ENCODE results near the gene WNT2.
"Not testable (repeated sequence)": the region's sequence is repeated elsewhere in the genome, so short reads cannot be mapped to it uniquely, and the experiment has no call there.

The WNT2 gene

GRCh38 chr7:117323851-117324711 is 1.2 kb upstream of the WNT2 start:
- ATAC-seq (ENCODE audit: low read depth) (no peak), DNase-seq (ENCODE audit: low spot score in 2 of 2) (no peak)
- Mint-ChIP-seq H3K4me1 (peaks cover 5% of the 10 kb centered on the region), H3K9me3 (peaks cover 2% of the 10 kb centered on the region), H3K36me3 (no peaks in the 10 kb centered on the region), H3K4me3 (no peak overlapping the region), H3K27ac (no peak overlapping the region), H3K27me3 (peaks cover 21% of the 10 kb centered on the region)

- H3K4me3 Mint-ChIP-seq, result no peak overlapping the region
- peaks cover 5% of the 10 kb centered on the region for H3K4me1 Mint-ChIP-seq
- no peaks in the 10 kb centered on the region for H3K36me3 Mint-ChIP-seq
- H3K27ac Mint-ChIP-seq, result no peak overlapping the region
- ATAC-seq (ENCODE audit: low read depth) (no peak), DNase-seq (ENCODE audit: low spot score in 2 of 2) (no peak)
- peaks cover 21% of the 10 kb centered on the region for H3K27me3 Mint-ChIP-seq
- no peaks in the 10 kb centered on the region for H3K9me3 Mint-ChIP-seq
These were observed 520 bp upstream of the WNT2 start for GRCh38 chr7:117323305-117323850.

- Mint-ChIP-seq H3K27ac (no peak overlapping the region), H3K27me3 (peaks cover 19% of the 10 kb centered on the region)
These were observed 2.3 kb downstream of the WNT2 start for GRCh38 chr7:117320523-117320922.

GRCh38 chr7:117319181-117319580 is 3.7 kb downstream of the WNT2 start:
- H3K4me3 Mint-ChIP-seq, result no peak overlapping the region
- no peaks in the 10 kb centered on the region for H3K36me3 Mint-ChIP-seq
- peaks cover 13% of the 10 kb centered on the region for H3K27me3 Mint-ChIP-seq
- no peaks in the 10 kb centered on the region for H3K9me3 Mint-ChIP-seq
- DNase-seq (ENCODE audit: low spot score in 2 of 2) (no peak), ATAC-seq (ENCODE audit: low read depth) (no peak)
- no peak overlapping the region for H3K27ac Mint-ChIP-seq
- peaks cover 5% of the 10 kb centered on the region for H3K4me1 Mint-ChIP-seq

More at GRCh38 chr7:117320523-117320922, 2.3 kb downstream of the WNT2 start:
- no peak for DNase-seq (ENCODE audit: low spot score in 2 of 2)
- H3K9me3 Mint-ChIP-seq, result no peaks in the 10 kb centered on the region
- no peak overlapping the region for H3K4me3 Mint-ChIP-seq
- H3K4me1 Mint-ChIP-seq, result peaks cover 5% of the 10 kb centered on the region
- ATAC-seq (ENCODE audit: low read depth), result no peak
- no peaks in the 10 kb centered on the region for H3K36me3 Mint-ChIP-seq

GRCh38 chr7:117313582-117313981 is 9.3 kb downstream of the WNT2 start:
- Mint-ChIP-seq H3K4me3 (no peak overlapping the region), H3K27me3 (peaks cover 6% of the 10 kb centered on the region), H3K4me1 (no peaks in the 10 kb centered on the region), H3K36me3 (no peaks in the 10 kb centered on the region), H3K9me3 (no peaks in the 10 kb centered on the region), H3K27ac (no peak overlapping the region)
- no peak for ATAC-seq (ENCODE audit: low read depth)
- no peak for DNase-seq (ENCODE audit: low spot score in 2 of 2)

DNA sequence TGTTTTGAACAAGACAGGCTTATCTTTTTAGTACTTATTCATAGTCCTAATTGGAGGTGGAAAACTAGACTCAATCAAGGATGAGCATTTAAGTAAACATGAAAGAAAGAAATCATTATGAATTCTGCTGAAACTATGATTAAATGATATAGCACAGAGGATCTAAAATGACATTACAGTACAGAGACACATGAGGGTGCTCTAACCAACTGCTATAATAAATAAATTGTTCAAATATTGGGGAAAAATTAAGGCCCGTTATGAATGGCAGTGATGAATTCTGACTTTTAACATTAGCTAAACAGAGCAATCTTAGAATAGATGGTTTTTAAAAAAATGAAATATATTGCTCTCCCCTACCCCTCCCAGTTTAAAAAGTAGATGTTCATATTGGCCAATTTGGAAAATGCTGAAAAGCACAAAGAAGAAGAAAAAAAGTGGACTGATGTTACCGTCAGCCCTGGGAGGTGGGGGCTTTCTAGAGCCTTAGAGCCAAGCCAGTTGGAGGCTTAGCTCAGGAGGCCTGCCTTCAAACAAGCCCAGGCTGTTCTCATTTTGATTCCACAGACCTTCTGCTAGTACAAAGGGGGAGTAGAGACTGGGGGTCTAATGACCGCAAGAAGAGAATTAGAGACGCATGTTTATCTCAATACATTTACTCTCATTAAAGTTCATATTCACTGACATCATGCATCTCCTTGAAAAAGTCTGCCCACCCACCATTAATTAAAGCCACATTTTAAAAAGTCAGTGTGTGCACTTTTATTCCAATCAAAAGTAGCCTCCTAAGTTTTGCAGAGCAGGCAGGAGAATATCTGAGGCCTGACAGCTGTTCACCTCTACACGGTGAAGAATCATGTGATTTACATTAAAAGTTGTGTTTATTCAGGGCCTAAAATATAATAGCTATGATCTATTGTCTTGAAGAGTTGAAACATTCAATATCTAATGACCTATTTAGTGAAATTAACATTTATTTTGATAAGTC is 10.0 kb downstream of the WNT2 start:
- H3K4me3 Mint-ChIP-seq, result no peak overlapping the region
- H3K36me3 Mint-ChIP-seq, result no peaks in the 10 kb centered on the region
- ATAC-seq (ENCODE audit: low read depth) (no peak), DNase-seq (ENCODE audit: low spot score in 2 of 2) (no peak)
- no peaks in the 10 kb centered on the region for H3K9me3 Mint-ChIP-seq
- no peaks in the 10 kb centered on the region for H3K4me1 Mint-ChIP-seq
- H3K27me3 Mint-ChIP-seq, result peaks cover 6% of the 10 kb centered on the region
- no peak overlapping the region for H3K27ac Mint-ChIP-seq

DNA sequence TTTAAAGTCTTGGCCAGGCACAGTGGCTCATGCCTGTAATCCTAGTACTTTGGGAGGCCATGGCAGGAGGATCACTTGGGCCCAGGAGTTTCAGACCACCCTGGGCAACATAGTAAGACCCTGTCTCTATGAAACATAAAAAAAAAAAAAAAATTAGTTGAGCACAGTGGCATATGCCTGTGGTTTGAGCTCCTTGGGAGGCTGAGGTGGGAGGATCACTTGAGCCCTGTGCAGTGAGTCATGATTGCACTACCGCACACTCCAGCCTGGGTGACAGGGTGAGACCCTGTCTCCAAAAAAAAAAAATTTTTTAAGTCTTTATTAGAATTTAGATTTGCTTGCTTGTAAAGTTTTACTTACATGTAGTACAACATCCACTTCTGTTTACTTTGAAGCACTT is 14.0 kb downstream of the WNT2 start:
- no peaks in the 10 kb centered on the region for H3K36me3 Mint-ChIP-seq
- peaks cover 1% of the 10 kb centered on the region for H3K9me3 Mint-ChIP-seq
- H3K27ac Mint-ChIP-seq, result no peak overlapping the region
- ATAC-seq (ENCODE audit: low read depth), result no peak
- H3K4me1 Mint-ChIP-seq, result no peaks in the 10 kb centered on the region
- H3K4me3 Mint-ChIP-seq, result no peak overlapping the region
- no peak for DNase-seq (ENCODE audit: low spot score in 2 of 2)
- peaks cover 6% of the 10 kb centered on the region for H3K27me3 Mint-ChIP-seq

DNA sequence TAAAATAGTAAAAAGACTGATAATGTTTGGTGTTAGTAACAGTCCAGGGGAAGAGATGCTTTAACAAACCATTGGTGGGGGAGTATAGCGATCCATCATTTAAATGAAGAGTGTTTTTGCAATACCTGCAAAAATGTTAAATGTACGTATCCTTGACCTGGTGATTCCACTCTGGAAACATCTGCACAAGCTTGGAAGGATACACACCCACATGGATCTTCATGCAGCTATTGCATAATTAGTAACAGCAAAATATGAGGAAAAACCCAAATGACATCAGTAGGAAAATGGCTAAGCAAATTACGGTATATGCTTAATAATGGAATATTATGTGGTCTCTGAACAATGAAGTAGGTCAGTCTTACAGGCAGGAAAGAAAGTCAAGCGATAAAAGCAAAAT is 20.5 kb downstream of the WNT2 start:
- ATAC-seq (ENCODE audit: low read depth) (no peak), DNase-seq (ENCODE audit: low spot score in 2 of 2) (no peak)
- H3K27ac Mint-ChIP-seq, result no peak overlapping the region
- H3K27me3 Mint-ChIP-seq, result peaks cover 4% of the 10 kb centered on the region
- no peaks in the 10 kb centered on the region for H3K36me3 Mint-ChIP-seq
- no peak overlapping the region for H3K4me3 Mint-ChIP-seq
- H3K9me3 Mint-ChIP-seq, result peaks cover 1% of the 10 kb centered on the region
- no peaks in the 10 kb centered on the region for H3K4me1 Mint-ChIP-seq

DNA sequence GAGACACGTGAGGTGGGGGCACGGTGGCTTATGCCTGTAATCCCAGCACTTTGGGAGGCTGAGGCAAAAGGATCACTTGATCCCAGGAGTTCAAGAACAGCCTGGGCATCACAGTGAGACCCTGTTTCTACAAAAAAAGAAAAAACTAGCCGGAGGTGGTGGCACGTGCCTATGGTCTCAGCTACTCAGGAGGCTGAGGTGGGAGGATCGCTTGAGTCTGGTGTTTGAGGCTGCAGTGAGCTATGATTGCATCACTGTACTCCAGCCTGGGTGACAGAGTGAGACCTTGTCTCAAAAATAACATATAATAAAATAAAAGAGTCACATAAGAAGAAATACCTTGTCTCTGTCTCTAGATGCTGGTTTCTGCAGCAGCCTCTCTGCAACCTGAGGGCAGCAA is 22.4 kb downstream of the WNT2 start:
- H3K4me1 Mint-ChIP-seq; H3K4me3 Mint-ChIP-seq; H3K9me3 Mint-ChIP-seq; DNase-seq (ENCODE audit: low spot score in 2 of 2); H3K27me3 Mint-ChIP-seq; H3K27ac Mint-ChIP-seq; ATAC-seq (ENCODE audit: low read depth); H3K36me3 Mint-ChIP-seq: not testable (repeated sequence)

- Mint-ChIP-seq H3K4me3 (no peak overlapping the region), H3K36me3 (no peaks in the 10 kb centered on the region), H3K27me3 (peaks cover 4% of the 10 kb centered on the region), H3K9me3 (no peaks in the 10 kb centered on the region), H3K27ac (no peak overlapping the region), H3K4me1 (no peaks in the 10 kb centered on the region)
- ATAC-seq (ENCODE audit: low read depth) (no peak), DNase-seq (ENCODE audit: low spot score in 2 of 2) (no peak)
These were observed 25.3 kb downstream of the WNT2 start for GRCh38 chr7:117297606-117298005.

DNA sequence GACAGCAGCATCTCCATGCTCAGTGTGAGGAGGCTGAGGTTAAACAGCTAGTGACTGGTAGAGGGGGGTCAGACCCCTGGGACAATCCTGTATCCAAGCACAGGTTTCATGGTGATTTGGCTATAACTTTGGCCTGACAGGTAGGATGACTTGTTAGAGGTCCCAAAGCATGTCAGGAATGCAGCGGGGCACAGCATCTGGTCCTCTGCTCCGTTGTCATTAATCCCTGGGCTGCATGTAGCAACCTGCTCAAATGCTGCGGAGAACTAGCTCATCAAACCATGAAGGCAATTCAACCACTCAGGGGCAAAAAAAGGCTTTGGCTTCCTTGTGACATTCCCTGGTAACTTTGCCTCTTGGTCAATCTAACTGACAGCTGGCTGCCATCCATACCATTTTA is 26.8 kb downstream of the WNT2 start:
- Mint-ChIP-seq H3K4me1 (no peaks in the 10 kb centered on the region), H3K27ac (no peak overlapping the region), H3K9me3 (no peaks in the 10 kb centered on the region), H3K27me3 (peaks cover 2% of the 10 kb centered on the region), H3K4me3 (no peak overlapping the region), H3K36me3 (no peaks in the 10 kb centered on the region)
- ATAC-seq (ENCODE audit: low read depth) (no peak), DNase-seq (ENCODE audit: low spot score in 2 of 2) (no peak)

DNA sequence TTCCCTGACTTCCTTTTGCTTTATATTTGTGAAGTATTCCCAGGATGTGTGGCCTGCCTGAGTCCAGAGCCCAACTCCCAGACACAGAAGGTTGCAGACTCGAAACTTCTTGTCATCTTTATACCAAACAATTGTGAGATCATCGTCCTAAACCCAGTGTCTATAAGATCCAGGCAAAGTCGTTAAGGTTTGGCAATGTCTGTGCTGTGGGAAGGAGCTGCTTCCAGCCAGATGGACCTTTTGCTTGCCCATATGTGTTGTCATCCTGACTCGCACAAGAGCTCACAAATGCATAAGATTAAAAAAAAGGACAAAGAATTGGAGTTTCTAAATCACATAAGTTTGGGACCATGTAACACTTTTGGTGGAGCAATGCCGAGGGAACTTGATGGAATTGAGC is 37.0 kb downstream of the WNT2 start:
- H3K9me3 Mint-ChIP-seq, result no peaks in the 10 kb centered on the region
- no peak for DNase-seq (ENCODE audit: low spot score in 2 of 2)
- no peak for ATAC-seq (ENCODE audit: low read depth)
- no peaks in the 10 kb centered on the region for H3K36me3 Mint-ChIP-seq
- peaks cover 10% of the 10 kb centered on the region for H3K27me3 Mint-ChIP-seq
- H3K4me3 Mint-ChIP-seq, result no peak overlapping the region
- no peaks in the 10 kb centered on the region for H3K4me1 Mint-ChIP-seq
- H3K27ac Mint-ChIP-seq, result no peak overlapping the region

- H3K4me3 Mint-ChIP-seq, result no peak overlapping the region
- peaks cover 2% of the 10 kb centered on the region for H3K9me3 Mint-ChIP-seq
- H3K4me1 Mint-ChIP-seq, result no peaks in the 10 kb centered on the region
- no peak overlapping the region for H3K27ac Mint-ChIP-seq
- DNase-seq (ENCODE audit: low spot score in 2 of 2), result no peak
- H3K27me3 Mint-ChIP-seq, result peaks cover 6% of the 10 kb centered on the region
- no peaks in the 10 kb centered on the region for H3K36me3 Mint-ChIP-seq
- ATAC-seq (ENCODE audit: low read depth), result no peak
These were observed 38.2 kb downstream of the WNT2 start for GRCh38 chr7:117284692-117285091.

DNA sequence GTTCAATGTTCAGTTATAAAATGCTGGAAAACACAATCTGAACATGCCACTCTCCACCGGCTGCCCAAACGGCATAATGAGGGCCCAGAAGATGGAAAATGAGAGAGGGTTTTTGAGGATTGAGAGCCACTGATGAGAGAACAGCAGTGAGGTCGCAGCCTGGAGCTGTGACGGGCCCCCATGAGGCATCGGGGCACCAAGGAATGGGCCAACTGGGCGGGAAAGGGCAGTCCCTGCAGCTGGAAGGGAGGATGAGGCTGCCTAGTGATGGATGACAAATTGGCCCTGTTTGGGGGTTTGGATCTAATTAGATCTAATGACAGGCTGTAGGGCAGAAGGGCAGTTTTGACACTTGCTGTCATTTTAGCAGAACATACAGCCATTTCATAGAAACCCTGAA is 39.1 kb downstream of the WNT2 start:
- Mint-ChIP-seq H3K4me1 (no peaks in the 10 kb centered on the region), H3K27ac (no peak overlapping the region), H3K4me3 (no peak overlapping the region), H3K9me3 (peaks cover 2% of the 10 kb centered on the region), H3K27me3 (peaks cover 5% of the 10 kb centered on the region), H3K36me3 (no peaks in the 10 kb centered on the region)
- DNase-seq (ENCODE audit: low spot score in 2 of 2) (no peak), ATAC-seq (ENCODE audit: low read depth) (no peak)

All from memory B cell (primary cell).